ENCODE data around the gene KRTDAP.
A peak's percentile ranks its signal among the peaks of the same experiment; 100 is the strongest.

KRTDAP gene

GRCh38 chr19:35512831-35513627 lies 22.8 kb upstream of the KRTDAP start:
- DNase-seq (ENCODE audit: low spot score), result no peak

- DNase-seq (ENCODE audit: low spot score), result no peak
These were observed 21.1 kb upstream of the KRTDAP start for GRCh38 chr19:35511337-35511736.

- no peak for DNase-seq (ENCODE audit: low spot score)
These were observed 20.3 kb upstream of the KRTDAP start for GRCh38 chr19:35510626-35510964.

GRCh38 chr19:35509861-35510625 lies 19.8 kb upstream of the KRTDAP start:
- DNase-seq (ENCODE audit: low spot score), result peak; percentile 91

- peak; percentile 77 for DNase-seq (ENCODE audit: low spot score)
These were observed 18.9 kb upstream of the KRTDAP start for GRCh38 chr19:35509018-35509652.

- DNase-seq (ENCODE audit: low spot score), result no peak
These were observed 17.9 kb upstream of the KRTDAP start for GRCh38 chr19:35508129-35508528.

- no peak for DNase-seq (ENCODE audit: low spot score)
These were observed 17.3 kb upstream of the KRTDAP start for GRCh38 chr19:35507561-35507960.

- DNase-seq (ENCODE audit: low spot score), result no peak
These were observed 15.7 kb upstream of the KRTDAP start for GRCh38 chr19:35506011-35506410.

- no peak for DNase-seq (ENCODE audit: low spot score)
These were observed 12.5 kb upstream of the KRTDAP start for GRCh38 chr19:35502751-35503150.

GRCh38 chr19:35501684-35502083 lies 11.4 kb upstream of the KRTDAP start:
- no peak for DNase-seq (ENCODE audit: low spot score)

- no peak for DNase-seq (ENCODE audit: low spot score)
These were observed 10.3 kb upstream of the KRTDAP start for GRCh38 chr19:35500611-35501010.

- no peak for DNase-seq (ENCODE audit: low spot score)
These were observed 8.8 kb upstream of the KRTDAP start for GRCh38 chr19:35498984-35499527.

GRCh38 chr19:35498220-35498619 lies 8.0 kb upstream of the KRTDAP start:
- DNase-seq (ENCODE audit: low spot score), result no peak

GRCh38 chr19:35497406-35497805 lies 7.1 kb upstream of the KRTDAP start:
- no peak for DNase-seq (ENCODE audit: low spot score)

GRCh38 chr19:35495107-35496064 lies 5.1 kb upstream of the KRTDAP start:
- DNase-seq (ENCODE audit: low spot score), result peak; percentile 75

GRCh38 chr19:35493971-35494370 lies 3.7 kb upstream of the KRTDAP start:
- no peak for DNase-seq (ENCODE audit: low spot score)

- no peak for DNase-seq (ENCODE audit: low spot score)
These were observed 1.6 kb upstream of the KRTDAP start for GRCh38 chr19:35491836-35492360.

GRCh38 chr19:35488677-35489076 lies 1.6 kb downstream of the KRTDAP start:
- DNase-seq (ENCODE audit: low spot score), result no peak

GRCh38 chr19:35487656-35488182 lies 2.5 kb downstream of the KRTDAP start:
- DNase-seq (ENCODE audit: low spot score), result no peak

GRCh38 chr19:35486268-35486708 lies 4.0 kb downstream of the KRTDAP start:
- no peak for DNase-seq (ENCODE audit: low spot score)
